ENCODE data around the gene MAML3. TPM values are rescaled to one million over a fixed set of nuclear protein-coding genes. Genes with fewer than 3 reads are reported as not detected.

The MAML3 gene
- 1 to 10 TPM; 2.0 to 2.4 TPM for total RNA-seq

DNA sequence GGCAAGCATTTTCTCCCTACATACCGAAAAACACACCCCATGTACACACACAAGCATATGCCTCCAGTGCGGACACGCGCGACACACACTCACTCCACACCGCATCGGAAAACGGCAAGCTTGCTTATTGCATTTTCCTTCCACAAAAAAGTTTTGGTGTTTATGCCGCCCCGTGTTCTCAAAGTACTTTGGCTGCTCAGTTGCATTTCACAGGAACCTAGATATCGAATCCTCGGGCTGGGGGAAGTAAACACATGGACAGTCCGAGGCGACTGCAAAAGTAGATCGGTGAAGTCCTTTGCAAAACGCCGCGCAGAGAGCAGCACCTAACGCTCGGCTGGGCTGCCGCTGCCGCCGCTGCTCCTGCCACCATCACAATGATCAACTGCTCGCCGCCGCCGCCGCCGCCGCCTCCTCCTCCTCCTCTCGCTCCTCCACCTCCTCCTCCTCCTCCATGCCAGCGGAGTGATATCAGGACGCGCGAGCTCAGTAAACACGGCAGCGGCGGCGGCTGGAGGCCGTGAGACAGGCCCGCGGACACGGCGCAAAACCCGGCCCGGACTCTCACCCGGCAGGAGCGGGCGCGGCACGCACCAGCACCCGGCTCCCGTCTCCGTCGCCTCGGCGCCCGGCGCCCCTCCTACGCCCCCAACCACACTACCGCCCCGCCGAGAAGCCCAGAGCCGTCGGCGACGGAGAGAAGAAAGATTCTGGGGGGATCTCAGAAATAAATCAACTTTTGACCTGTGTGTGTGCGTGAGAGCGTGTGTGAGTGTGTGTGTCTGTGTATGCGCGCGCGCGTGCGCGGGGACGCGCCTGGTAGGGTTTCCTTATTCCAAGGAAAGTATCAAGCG, at the start of gene MAML3:
Gene MAML3, minus strand, starts transcription at position 467 of the 854 bp plus-strand sequence. CDS start 857 bp downstream, outside the sequence.
- H3K27me3 Mint-ChIP-seq: peaks cover 12% of the 10 kb centered on the region
- peak; percentile 32 for ATAC-seq
- TF ChIP-seq, protein P1, sequence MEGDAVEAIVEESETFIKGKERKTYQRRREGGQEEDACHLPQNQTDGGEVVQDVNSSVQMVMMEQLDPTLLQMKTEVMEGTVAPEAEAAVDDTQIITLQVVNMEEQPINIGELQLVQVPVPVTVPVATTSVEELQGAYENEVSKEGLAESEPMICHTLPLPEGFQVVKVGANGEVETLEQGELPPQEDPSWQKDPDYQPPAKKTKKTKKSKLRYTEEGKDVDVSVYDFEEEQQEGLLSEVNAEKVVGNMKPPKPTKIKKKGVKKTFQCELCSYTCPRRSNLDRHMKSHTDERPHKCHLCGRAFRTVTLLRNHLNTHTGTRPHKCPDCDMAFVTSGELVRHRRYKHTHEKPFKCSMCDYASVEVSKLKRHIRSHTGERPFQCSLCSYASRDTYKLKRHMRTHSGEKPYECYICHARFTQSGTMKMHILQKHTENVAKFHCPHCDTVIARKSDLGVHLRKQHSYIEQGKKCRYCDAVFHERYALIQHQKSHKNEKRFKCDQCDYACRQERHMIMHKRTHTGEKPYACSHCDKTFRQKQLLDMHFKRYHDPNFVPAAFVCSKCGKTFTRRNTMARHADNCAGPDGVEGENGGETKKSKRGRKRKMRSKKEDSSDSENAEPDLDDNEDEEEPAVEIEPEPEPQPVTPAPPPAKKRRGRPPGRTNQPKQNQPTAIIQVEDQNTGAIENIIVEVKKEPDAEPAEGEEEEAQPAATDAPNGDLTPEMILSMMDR (IDR thresholded peaks at IDR 0.05): no peak
- H3K4me1 Mint-ChIP-seq (ENCODE audit: low read depth): peaks cover 42% of the 10 kb centered on the region
- H3K9me3 Mint-ChIP-seq: no peaks in the 10 kb centered on the region
- POLR2A ChIA-PET: interaction anchor here (0.9 to 4.2 kb wide), 14 partner anchors 9 to 107 kb away, joined by 3 to 19 read pairs (median 4); no protein-coding TSS in a partner anchor
- peak; percentile 88 for DNase-seq
- H3K36me3 Mint-ChIP-seq (ENCODE audit: low read depth): no peaks in the 10 kb centered on the region
- H3K27ac Mint-ChIP-seq: peak within 1 kb of the TSS; percentile 64
- peak within 1 kb of the TSS; percentile 84 for H3K4me3 Mint-ChIP-seq
- CTCF ChIA-PET: interaction anchor here (0.7 to 3.1 kb wide), 13 partner anchors 9 to 141 kb away, joined by 3 to 11 read pairs (median 4); no protein-coding TSS in a partner anchor
- intact Hi-C loops (cut with micrococcal nuclease): loop anchor here (2.0 to 10.0 kb wide), 5 partner anchors 37 to 419 kb away; no protein-coding TSS in a partner anchor

DNA sequence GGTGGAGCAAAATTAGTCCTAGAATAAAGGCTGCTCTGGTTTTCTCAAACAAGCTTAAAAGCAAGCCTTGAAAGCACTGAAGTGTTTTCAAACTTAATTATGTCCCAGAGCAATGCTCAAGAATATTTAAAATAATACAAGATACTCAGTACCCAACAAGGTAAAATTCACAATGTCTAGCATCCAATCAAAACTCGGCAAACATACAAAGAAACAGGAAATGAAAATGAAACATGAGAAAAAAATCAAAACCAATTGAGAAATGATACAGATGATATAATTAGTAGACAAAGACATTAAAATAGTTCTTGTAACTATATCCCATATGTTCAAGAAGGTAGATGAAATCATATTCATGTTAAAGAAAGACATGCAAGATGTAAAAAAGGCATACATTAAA, 45.0 kb upstream of the MAML3 start:
- intact Hi-C loops (cut with micrococcal nuclease): no loop called here
- Mint-ChIP-seq H3K4me1 (ENCODE audit: low read depth) (peaks cover 3% of the 10 kb centered on the region), H3K27me3 (peaks cover 2% of the 10 kb centered on the region), H3K36me3 (ENCODE audit: low read depth) (no peaks in the 10 kb centered on the region), H3K9me3 (peaks cover 3% of the 10 kb centered on the region), H3K27ac (no peak overlapping the region), H3K4me3 (no peak overlapping the region)
- no peak for ATAC-seq
- CTCF ChIA-PET: interaction anchor here (1.0 kb wide), 1 partner anchor 84 kb away, joined by 3 read pairs; no protein-coding TSS in a partner anchor
- POLR2A ChIA-PET: no interaction called here
- TF ChIP-seq, protein P1 (IDR thresholded peaks at IDR 0.05): no peak
- DNase-seq: no peak

DNA sequence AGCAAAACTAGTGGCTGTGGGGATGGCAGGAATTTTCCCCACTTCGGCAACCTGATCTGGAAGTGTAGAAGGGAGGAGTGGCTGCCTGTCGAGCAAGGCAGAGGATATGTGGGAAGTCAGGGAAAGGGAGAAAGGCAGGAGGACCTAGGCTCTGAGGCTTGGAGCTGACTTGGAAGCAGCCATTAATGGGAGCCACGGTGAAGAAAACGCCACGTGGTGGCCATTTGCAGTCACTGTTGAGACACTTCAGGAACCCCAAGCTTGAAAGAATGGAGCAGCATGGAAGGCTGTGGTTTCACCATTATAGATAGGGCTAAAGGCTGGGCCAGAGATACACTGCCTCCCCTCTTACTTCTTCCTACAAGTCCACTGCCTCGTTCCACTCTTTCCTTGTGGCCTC, 41.8 kb upstream of the MAML3 start:
- Mint-ChIP-seq H3K27me3 (peaks cover under 1% of the 10 kb centered on the region), H3K27ac (no peak overlapping the region), H3K36me3 (ENCODE audit: low read depth) (no peaks in the 10 kb centered on the region), H3K9me3 (peaks cover 3% of the 10 kb centered on the region), H3K4me1 (ENCODE audit: low read depth) (peaks cover 3% of the 10 kb centered on the region), H3K4me3 (no peak overlapping the region)
- TF ChIP-seq, protein P1 (IDR thresholded peaks at IDR 0.05): no peak
- ChIA-PET POLR2A (no interaction called here), CTCF (no interaction called here)
- no peak for ATAC-seq
- DNase-seq: no peak
- intact Hi-C loops (cut with micrococcal nuclease): no loop called here

DNA sequence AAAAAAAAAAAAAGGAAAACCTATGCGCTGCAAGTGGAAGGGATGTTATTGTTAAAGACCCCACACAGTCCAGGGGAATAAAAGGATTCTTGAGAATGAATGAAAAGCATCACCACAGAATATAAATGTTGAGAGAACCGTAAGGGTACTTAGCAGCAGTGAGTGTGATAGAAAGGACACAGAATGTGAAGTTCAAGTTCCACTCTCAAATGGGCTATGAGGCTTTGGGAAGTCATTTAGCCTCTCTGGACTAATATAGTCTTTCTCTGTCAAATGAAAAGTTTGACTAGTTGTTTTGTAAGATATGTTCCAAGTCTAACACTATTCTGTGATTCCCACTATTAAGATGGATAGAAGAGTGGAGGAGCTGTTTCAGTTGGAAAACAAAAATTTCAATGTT, 35.8 kb upstream of the MAML3 start:
- H3K27me3 Mint-ChIP-seq: no peaks in the 10 kb centered on the region
- no peaks in the 10 kb centered on the region for H3K36me3 Mint-ChIP-seq (ENCODE audit: low read depth)
- TF ChIP-seq, protein P1 (IDR thresholded peaks at IDR 0.05): no peak
- ChIA-PET CTCF (no interaction called here), POLR2A (no interaction called here)
- DNase-seq (no peak), ATAC-seq (no peak)
- no peaks in the 10 kb centered on the region for H3K4me1 Mint-ChIP-seq (ENCODE audit: low read depth)
- no peaks in the 10 kb centered on the region for H3K9me3 Mint-ChIP-seq
- intact Hi-C loops (cut with micrococcal nuclease): no loop called here
- no peak overlapping the region for H3K27ac Mint-ChIP-seq
- H3K4me3 Mint-ChIP-seq: no peak overlapping the region

DNA sequence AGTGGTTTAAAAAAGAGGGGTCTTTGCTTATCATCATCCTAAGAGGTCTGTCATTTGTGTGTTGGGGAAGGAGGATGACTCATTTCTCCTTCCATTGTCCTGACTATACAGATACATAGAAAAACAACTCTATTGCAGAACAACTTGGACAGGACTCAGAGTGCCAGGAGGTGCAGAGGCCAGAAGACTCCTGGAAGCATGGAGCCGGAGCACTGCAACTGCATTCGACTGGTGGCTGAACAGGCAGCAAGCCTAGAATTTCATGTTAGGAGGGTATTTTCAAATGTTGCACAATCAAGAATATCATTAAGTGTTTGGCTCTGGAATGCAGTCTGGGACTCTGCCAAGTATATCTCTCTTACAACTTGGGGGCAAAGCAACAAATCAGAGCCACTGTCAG, 35.0 kb upstream of the MAML3 start:
- DNase-seq: no peak
- H3K27ac Mint-ChIP-seq: no peak overlapping the region
- no peaks in the 10 kb centered on the region for H3K4me1 Mint-ChIP-seq (ENCODE audit: low read depth)
- ChIA-PET CTCF (no interaction called here), POLR2A (no interaction called here)
- ATAC-seq: no peak
- H3K27me3 Mint-ChIP-seq: no peaks in the 10 kb centered on the region
- TF ChIP-seq, protein P1 (IDR thresholded peaks at IDR 0.05): no peak
- H3K36me3 Mint-ChIP-seq (ENCODE audit: low read depth): no peaks in the 10 kb centered on the region
- intact Hi-C loops (cut with micrococcal nuclease): no loop called here
- H3K4me3 Mint-ChIP-seq: no peak overlapping the region
- H3K9me3 Mint-ChIP-seq: no peaks in the 10 kb centered on the region

All from activated CD8-positive, alpha-beta T cell treated with anti-CD3 and anti-CD28 coated beads for 36 hours (primary cell).